Measurements from ENCODE around the gene GOLT1B. TPM values are rescaled to one million over a fixed set of nuclear protein-coding genes. Genes with fewer than 3 reads are reported as not detected.

The GOLT1B gene
- total RNA-seq, 1 donor: 99.3 TPM

DNA sequence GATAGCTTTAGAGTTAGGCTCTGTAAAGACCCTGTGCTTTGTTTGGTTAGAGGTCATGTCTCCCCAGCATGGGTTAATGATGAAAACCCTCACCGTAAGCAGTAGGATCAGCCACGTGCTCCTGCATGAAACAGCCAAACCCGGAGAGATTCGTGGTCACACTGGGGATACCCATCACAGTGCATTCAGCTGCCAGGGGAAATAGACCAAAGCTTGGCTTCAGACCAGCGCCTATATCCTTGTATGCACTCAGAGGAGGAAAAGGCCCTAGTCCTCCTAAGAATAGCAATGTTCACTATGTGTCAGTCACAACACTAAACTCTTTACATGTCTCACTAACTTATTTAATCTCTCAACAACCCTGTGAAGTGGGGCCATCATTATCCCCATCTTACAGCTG lies 40.8 kb downstream of the GOLT1B start:
- no peak for DNase-seq (ENCODE audit: low read depth)
- H3K4me3 ChIP-seq (ENCODE audit: low read depth, low read length): no peak overlapping the region
- TF ChIP-seq, protein P1, sequence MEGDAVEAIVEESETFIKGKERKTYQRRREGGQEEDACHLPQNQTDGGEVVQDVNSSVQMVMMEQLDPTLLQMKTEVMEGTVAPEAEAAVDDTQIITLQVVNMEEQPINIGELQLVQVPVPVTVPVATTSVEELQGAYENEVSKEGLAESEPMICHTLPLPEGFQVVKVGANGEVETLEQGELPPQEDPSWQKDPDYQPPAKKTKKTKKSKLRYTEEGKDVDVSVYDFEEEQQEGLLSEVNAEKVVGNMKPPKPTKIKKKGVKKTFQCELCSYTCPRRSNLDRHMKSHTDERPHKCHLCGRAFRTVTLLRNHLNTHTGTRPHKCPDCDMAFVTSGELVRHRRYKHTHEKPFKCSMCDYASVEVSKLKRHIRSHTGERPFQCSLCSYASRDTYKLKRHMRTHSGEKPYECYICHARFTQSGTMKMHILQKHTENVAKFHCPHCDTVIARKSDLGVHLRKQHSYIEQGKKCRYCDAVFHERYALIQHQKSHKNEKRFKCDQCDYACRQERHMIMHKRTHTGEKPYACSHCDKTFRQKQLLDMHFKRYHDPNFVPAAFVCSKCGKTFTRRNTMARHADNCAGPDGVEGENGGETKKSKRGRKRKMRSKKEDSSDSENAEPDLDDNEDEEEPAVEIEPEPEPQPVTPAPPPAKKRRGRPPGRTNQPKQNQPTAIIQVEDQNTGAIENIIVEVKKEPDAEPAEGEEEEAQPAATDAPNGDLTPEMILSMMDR (IDR thresholded peaks at IDR 0.05; ENCODE audit: insufficient read depth, low read depth, low read length): no peak

DNA sequence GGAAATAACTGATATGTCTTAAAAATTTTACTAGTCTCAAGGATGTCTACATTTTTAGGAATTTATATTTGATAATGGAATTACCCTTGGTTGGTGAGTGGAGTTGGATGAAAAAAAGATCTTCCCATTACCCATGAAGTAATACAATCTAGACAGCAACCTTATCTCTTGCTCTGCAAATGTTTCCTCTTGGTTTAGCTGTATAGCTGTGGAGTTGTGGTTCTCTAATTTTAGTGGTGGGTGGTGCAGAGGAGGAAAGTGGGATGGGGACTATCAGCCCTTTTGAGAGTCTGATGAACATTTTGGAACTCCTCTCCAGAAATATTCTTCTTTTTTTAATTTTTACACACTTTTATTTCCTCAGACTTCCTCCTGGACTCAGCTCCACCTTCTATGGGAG lies 41.6 kb downstream of the GOLT1B start:
- DNase-seq (ENCODE audit: low read depth): no peak
- H3K4me3 ChIP-seq (ENCODE audit: low read depth, low read length): no peak overlapping the region
- TF ChIP-seq, protein P1 (IDR thresholded peaks at IDR 0.05; ENCODE audit: insufficient read depth, low read depth, low read length): no peak

DNA sequence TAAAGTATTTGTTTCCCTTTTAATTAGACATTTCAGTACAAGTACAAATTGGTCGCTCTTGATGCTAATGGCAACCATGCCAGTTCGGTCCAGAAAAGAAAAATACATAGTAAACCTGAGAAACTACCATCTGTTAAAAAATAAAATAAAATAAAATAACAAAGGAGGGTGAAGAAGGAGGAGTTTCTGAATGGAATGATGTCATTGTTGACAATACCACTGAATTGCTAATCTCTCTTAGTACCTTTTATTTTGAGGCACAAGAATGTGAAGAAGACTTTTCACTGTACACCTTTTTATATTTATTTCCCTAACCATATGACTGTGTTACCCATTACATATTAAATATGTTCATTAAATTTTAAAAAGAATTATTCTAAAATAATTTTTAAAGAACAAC lies 44.0 kb downstream of the GOLT1B start:
- no peak overlapping the region for H3K4me3 ChIP-seq (ENCODE audit: low read depth, low read length)
- DNase-seq (ENCODE audit: low read depth): no peak
- TF ChIP-seq, protein P1 (IDR thresholded peaks at IDR 0.05; ENCODE audit: insufficient read depth, low read depth, low read length): no peak

DNA sequence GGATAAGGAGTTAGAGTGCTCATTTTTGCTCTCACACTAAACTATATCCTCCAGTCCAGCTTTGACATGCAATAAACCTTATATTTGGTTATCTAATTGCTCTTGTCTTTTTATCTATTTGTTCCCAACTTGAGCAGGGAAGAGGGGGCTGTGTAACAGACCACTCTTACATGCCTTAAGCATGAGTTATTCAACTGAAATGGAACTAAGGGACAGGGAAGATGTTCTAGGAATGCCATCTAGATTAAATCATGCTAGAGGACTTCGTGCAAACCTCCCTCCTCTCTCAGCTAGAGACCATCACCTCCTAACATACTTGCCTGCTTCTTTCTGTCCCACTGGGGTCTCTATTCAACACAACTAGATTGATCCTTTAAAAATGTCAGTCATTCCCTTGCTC lies 45.1 kb downstream of the GOLT1B start:
- H3K4me3 ChIP-seq (ENCODE audit: low read depth, low read length): no peak overlapping the region
- DNase-seq (ENCODE audit: low read depth): no peak
- TF ChIP-seq, protein P1 (IDR thresholded peaks at IDR 0.05; ENCODE audit: insufficient read depth, low read depth, low read length): no peak

DNA sequence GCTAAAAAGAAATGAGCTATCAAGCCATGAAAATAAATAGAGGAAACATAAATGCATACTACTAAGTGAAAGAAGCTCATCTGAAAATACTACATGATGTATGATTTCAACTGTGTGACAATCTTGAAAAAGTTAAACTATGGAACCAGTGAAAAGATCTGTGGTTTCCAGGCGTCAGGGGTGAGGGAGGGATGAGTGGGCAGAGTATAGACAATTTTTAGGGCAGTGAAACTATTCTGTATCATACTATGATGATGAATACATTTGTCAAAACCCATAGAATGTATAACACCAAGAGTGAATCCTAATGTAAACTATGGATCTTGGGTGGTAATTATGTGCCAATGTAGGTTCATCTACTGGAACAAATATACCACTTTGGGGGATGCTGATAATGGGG lies 45.8 kb downstream of the GOLT1B start:
- no peak for DNase-seq (ENCODE audit: low read depth)
- TF ChIP-seq, protein P1 (IDR thresholded peaks at IDR 0.05; ENCODE audit: insufficient read depth, low read depth, low read length): no peak
- H3K4me3 ChIP-seq (ENCODE audit: low read depth, low read length): no peak overlapping the region

DNA sequence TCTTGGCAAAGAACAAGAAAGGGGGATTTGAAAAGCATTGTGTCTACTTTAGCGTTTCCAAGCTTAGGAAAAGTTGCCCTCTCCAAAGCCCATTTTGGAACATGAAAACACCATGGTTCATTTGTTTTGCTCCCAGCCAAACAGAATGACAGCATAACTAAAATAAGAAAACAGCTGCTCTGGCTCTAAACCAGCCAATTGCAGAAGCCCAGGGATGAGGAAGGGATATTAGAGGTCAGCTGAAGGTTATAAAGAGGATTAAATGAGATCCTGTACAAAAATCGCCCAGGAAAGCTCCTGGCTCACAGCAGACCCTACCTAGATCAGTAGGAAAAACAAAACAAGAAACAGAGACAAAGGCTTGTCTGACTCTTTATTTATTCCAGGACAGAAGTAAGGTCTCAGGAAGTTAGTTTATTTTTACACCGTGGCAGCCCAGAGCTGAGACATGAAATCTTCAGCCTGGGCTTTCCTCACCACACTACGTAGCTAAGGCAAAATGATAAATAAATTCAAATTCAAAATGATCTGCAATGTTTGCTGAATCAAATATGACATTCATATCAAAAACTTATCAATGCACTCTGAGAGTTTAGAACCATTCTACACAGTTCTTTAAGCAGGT lies 50.4 kb downstream of the GOLT1B start:
- no peak overlapping the region for H3K4me3 ChIP-seq (ENCODE audit: low read depth, low read length)
- TF ChIP-seq, protein P1 (IDR thresholded peaks at IDR 0.05; ENCODE audit: insufficient read depth, low read depth, low read length): no peak
- DNase-seq (ENCODE audit: low read depth): peak; percentile 1
